IPS-NIHi7 (cell line): Measurements from ENCODE around the gene PCDHGB5.
A peak's percentile ranks its signal among the peaks of the same experiment; 100 is the strongest.
"Not testable (repeated sequence)": the region's sequence is repeated elsewhere in the genome, so short reads cannot be mapped to it uniquely, and the experiment has no call there.

Source experiments
- DNase-seq: peaks from one replicate; pipeline ENCODE4 v3.0.0; 2012; ENCODE audit warnings: mixed read lengths; ENCODE audit errors: extremely low spot score

Gene PCDHGB5

GRCh38 chr5:141411575-141411974 lies 13.8 kb downstream of the PCDHGB5 start:
- no peak for DNase-seq

- peak; percentile 51 for DNase-seq
These were observed 15.2 kb downstream of the PCDHGB5 start, which contains the start of gene PCDHGA10 for GRCh38 chr5:141412854-141413539. PCDHGA10 (plus strand) TSS chr5:141412987; CDS start chr5:141413176, 189 bp downstream.

GRCh38 chr5:141413540-141414069 lies 15.9 kb downstream of the PCDHGB5 start:
- DNase-seq, result no peak

- not testable (repeated sequence) for DNase-seq
These were observed 17.0 kb downstream of the PCDHGB5 start for GRCh38 chr5:141414548-141415274.

GRCh38 chr5:141415275-141415618 lies 17.5 kb downstream of the PCDHGB5 start:
- DNase-seq, result not testable (repeated sequence)

- peak; percentile 80 for DNase-seq
These were observed 19.9 kb downstream of the PCDHGB5 start, which contains the start of gene PCDHGB7 for GRCh38 chr5:141417494-141418172. PCDHGB7 (plus strand) TSS chr5:141417677; CDS start chr5:141417860, 183 bp downstream.

- no peak for DNase-seq
These were observed 21.5 kb downstream of the PCDHGB5 start for GRCh38 chr5:141419074-141419880.

GRCh38 chr5:141420855-141421488 lies 23.2 kb downstream of the PCDHGB5 start, which contains the start of gene PCDHGA11:
PCDHGA11 (plus strand) TSS chr5:141421051; CDS start chr5:141421228, 177 bp downstream.
- peak; percentile 73 for DNase-seq

- peak; percentile 18 for DNase-seq
These were observed 23.7 kb downstream of the PCDHGB5 start for GRCh38 chr5:141421489-141421855.

- DNase-seq, result no peak
These were observed 25.1 kb downstream of the PCDHGB5 start for GRCh38 chr5:141422742-141423291.

GRCh38 chr5:141427783-141428426 lies 30.2 kb downstream of the PCDHGB5 start:
- no peak for DNase-seq

GRCh38 chr5:141430332-141431113 lies 32.8 kb downstream of the PCDHGB5 start, which contains the start of gene PCDHGA12:
PCDHGA12 (plus strand) TSS chr5:141430507; CDS start chr5:141430760, 253 bp downstream.
- DNase-seq, result no peak

GRCh38 chr5:141431286-141431685 lies 33.5 kb downstream of the PCDHGB5 start:
- DNase-seq, result no peak

- not testable (repeated sequence) for DNase-seq
These were observed 34.6 kb downstream of the PCDHGB5 start for GRCh38 chr5:141432308-141432707.

GRCh38 chr5:141432726-141433125 lies 35.0 kb downstream of the PCDHGB5 start:
- DNase-seq, result not testable (repeated sequence)

- no peak for DNase-seq
These were observed 36.3 kb downstream of the PCDHGB5 start for GRCh38 chr5:141434006-141434405.

GRCh38 chr5:141437221-141437620 lies 39.5 kb downstream of the PCDHGB5 start:
- no peak for DNase-seq

- DNase-seq, result peak; percentile 21
These were observed 41.8 kb downstream of the PCDHGB5 start for GRCh38 chr5:141439411-141440141.
